CD4-positive, alpha-beta T cell treated with Interleukin-21 for 1 hour (primary cell): ENCODE results near the gene LRRC10B.

Source experiments
- DNase-seq: peaks from one replicate; pipeline ENCODE4 v3.0.0-alpha.2; 2020

LRRC10B gene

DNA sequence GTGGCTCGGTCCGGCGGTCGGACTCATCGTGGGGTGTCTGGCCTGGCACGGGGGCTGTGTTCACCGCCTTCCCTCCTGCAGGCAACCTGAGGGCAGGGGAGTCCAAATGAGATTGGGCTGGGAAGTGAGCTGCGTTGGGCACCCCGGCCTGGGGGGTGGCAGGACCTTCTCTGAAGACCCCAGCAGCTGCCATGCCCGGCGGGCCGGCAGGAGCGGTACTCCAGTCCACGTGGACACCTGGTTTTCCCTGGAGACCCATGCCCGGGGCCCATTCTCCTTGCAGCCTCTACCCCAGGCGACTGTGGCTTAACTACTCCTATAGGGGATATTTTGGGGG is 24.5 kb downstream of the LRRC10B start:
- DNase-seq = no peak

DNA sequence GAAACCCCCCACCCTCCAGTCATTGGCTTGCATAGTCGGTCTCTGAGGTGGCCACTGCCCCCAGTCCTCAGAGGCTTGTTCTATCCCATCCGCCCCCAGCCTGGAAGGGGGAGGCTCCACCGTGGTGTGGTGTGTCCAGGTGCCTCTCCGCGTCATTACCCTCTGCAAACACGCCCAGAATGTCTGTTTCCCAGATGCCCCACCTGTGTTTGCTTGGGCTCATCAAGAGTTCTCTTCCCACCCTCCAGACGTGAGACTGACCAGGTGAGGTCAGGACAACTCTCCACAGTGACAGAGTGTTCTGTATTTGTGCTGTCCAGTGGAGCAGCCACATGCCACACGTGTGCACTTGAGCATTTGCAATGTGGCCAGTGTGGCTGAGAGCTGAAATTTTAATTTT is 24.9 kb downstream of the LRRC10B start:
- no peak for DNase-seq

- DNase-seq = no peak
Observed at GRCh38 chr11:61534025-61534932, 25.7 kb downstream of the LRRC10B start.

GRCh38 chr11:61534933-61535839 is 26.6 kb downstream of the LRRC10B start:
- no peak for DNase-seq

DNA sequence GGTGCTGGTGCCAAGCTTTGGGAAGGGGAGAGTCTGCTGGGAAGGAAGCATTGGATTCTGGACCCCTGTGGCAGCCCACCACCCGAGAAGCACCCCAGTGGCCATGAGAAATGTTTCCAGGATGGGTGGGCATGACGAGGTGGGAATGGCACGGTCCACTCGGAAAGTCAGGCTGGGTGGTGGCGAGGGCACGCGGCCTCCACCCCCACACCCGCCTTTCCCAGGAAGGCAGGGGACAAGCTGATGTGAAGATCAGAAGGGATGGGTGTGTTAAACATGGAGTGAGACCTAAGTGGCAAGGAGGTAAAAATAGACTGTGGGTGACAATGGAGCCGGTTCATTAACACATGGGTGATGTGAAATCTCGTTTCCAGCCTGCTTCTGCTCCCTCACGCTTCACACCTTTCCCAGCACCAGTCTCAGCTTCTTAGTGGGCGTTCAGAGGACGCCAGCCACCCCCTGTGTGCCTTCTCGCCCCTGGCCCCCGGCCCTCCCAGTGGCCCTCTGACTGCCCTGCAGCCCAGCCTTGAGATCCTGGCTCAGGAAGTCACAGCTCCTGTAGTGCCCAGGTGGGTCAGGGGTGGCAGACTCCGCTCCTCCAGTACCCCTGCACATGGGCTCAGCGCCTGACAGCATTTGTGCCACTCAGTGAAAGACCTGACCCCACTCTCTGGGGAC is 27.6 kb downstream of the LRRC10B start:
- DNase-seq = no peak

DNA sequence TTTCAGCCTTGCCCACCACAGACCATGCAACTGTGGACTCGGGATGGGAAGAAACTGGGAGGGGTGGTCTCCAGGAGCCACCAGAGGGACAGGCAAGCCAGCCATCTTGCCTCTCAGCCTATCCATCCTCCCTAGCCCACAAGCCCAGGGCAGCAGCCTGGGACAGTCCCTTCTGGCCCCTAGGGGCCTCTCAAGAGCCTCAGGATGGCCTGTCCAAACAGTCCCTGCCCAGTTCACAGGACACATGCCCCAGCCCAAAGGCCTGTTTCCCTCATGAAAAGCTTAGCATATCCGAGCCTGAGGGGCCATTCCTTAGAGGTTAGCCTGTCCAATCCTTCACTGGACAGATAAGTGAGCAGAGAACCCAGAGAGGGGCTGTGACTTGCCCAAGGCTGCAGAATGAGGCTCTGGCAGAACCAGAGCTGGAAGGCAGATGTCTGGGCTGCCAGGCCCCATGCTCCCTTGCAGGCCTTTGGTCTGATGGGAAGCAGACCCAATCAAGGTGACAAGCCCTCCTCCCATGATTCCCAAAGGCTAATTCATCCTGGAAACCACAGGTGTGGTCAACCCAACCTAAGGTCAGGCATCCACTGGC is 28.2 kb downstream of the LRRC10B start:
- DNase-seq = no peak

GRCh38 chr11:61537326-61537725 is 28.8 kb downstream of the LRRC10B start:
- no peak for DNase-seq

DNA sequence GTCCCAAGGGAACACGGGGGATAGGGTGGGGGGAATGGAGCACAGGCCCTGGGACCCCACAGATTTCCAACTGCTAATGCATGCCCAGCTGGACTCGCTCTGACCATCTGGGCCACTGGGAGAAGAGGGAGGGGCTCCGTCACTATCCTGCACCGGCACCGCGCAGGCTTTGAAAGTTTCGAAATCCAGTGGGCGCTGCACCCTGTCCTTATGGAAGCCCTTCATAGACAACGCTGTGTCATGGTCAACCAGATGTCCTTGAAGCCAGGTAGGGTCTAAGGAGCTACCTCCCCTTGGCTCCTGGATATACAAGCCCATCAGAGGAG is 30.1 kb downstream of the LRRC10B start:
- no peak for DNase-seq

DNA sequence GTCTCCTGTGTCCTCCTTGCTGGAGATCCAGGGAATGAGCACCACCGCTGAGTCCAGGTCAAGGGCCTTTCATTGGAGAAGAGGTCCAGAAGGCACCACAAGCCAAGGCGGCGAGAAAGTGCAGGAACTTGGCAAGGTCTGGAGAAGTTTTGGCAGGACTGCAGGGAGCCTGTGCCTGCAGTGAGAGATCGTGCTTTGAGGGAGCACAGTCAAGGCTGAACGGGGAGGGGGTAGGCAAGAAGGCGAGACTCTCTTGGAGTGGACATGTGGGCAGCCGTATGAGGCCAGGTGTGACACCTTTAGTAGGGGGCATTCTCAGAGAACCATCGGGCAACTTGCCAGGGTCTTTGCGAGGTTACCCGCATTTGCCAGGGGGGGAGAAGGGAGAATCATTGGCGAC is 30.5 kb downstream of the LRRC10B start:
- no peak for DNase-seq

GRCh38 chr11:61539831-61540357 is 31.3 kb downstream of the LRRC10B start:
- DNase-seq = no peak

DNA sequence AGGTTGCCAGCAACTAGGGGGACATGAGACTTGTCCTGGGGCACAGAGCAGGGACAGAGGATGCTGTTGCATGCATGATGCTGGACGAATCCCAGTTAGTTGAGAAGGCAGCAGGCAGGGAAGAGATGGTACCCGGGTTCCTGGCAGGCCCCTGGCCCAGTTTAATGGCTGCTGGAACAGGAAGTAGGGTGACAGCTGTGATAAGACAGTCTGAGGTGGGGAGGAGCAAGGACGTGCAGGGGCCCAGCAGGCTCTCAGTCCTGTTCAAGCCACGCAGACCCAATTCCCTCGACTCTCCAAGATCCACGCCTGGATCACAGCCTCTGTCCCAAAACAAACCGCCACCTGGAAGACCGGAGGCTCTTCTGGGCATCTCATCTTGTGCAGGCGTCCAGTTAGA is 32.0 kb downstream of the LRRC10B start:
- no peak for DNase-seq

DNA sequence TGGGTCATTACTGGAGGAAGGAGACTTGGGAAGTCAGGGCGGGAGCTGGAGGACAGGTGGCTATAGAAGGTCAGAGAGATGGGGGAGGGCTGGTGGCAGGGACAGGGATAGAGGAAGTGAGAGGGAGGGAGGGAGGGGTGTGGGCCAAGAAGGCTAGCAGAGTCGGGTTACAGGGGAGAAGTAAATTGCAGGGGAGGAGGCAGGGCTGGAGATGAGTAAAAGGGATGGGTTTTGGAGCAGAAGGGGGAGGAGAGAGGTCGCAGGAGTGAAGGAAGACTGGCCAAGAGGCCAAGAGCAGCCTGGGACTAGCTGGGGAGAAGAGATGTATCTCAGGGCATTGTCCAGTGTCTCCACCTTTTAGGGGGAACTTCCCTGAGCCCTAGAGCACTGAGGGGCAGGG is 33.0 kb downstream of the LRRC10B start:
- no peak for DNase-seq

GRCh38 chr11:61542024-61542461 is 33.5 kb downstream of the LRRC10B start:
- DNase-seq = no peak

DNA sequence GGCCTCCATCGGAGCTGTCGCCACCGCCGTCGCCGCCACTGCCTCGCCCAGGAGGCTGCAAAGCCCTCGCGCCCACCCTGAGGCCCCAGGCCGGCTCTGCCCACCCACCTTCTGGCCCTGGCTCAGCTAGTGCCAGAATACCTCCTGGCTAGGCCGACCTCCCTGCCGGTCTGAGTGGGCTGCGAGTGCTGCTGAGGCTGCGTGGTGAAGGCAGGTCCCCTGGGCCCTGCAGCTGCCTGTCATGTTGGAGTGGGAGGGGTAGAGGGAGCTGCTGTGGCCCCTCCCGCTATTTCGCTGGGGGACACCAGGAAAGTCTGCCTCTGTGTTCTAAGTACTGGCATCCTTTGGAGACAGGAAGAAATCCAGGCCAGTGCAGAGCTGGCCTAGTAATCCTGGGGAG is 34.2 kb downstream of the LRRC10B start:
- no peak for DNase-seq

DNA sequence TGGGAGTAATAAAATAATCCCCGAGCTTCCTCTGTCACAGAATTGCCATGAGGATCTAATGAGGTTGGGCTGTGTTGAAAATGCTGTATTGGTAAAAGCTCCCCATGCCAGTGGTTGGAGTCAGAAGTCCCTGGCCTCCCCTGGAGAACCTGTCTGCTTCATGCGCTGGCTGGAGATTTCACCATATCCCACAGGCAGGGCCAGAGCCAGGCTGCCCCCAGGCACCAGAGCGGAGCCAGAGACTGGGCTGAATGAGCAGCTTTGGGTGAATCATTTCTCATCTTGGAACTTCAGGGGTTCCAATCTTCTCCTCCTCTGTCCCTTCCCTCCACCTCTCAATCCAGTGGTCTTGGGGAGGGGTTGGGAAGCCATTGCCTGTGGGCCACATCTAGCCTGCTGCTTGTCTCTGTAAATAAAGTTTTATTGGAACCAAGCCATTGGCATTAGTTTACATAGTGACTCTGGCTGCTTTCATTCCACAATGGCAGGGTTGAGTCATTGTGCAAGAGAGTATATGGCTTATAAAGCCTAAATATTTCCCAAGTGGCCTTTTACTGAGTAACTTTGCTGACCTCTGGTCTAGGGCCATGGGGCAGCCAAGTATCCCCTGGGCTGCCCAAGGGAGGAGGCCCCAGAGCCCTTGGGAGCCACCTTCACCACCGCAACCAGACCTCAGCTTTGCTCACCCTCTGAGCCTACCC is 35.2 kb downstream of the LRRC10B start:
- DNase-seq = no peak

DNA sequence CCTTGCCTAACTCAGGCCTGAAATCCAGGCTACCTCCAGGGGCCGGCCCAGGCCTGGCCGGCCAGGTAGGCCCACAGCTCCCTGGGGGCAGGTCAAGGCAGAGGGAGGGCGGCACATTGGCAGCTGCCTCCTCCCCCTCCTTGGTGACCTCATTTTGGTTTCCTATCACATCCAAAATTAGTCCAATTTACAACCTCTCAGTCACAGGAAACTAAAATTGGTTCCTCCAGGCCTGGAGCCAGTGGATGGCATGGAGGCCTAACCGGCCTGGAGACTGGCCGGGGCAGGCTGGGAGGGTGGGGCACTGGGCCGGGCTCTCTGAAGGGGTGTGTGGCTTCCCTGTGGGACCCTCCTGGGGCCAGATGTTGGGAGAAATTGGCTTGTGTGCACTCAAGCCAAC is 35.9 kb downstream of the LRRC10B start:
- no peak for DNase-seq

DNA sequence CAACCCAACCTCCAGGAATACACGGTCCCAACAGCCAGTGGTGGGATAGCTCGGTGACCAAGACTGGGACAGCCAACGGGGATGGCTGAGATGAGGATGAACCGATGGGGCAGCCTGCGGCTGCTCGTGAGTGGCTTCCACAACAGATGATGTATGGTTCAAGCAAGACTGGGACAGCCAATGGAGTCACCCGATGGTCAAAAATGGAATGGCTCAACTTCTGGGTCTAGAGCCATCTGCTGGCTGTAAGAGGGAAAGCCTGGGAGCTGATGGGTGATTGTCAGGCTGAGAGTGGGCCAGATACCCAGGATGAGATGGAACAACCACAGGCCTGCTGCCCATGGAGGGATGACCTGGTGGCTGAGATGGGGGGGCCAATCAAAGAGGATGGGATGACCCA is 36.8 kb downstream of the LRRC10B start:
- DNase-seq = no peak

- no peak for DNase-seq
Observed at GRCh38 chr11:61545921-61546320, 37.4 kb downstream of the LRRC10B start.

GRCh38 chr11:61546663-61547062 is 38.1 kb downstream of the LRRC10B start:
- no peak for DNase-seq

- DNase-seq = no peak
Observed at GRCh38 chr11:61547246-61547645, 38.7 kb downstream of the LRRC10B start.

GRCh38 chr11:61549177-61549576 is 40.6 kb downstream of the LRRC10B start:
- no peak for DNase-seq
